Hepatic stellate cell (primary cell): ENCODE measurements around the gene ZBTB22.
"Not testable (repeated sequence)": the region's sequence is repeated elsewhere in the genome, so short reads cannot be mapped to it uniquely, and the experiment has no call there.

ENCODE experiments used
- DNase-seq: peaks from one replicate; pipeline ENCODE4 v3.0.0; 2011; ENCODE audit warnings: low spot score

The ZBTB22 gene

DNA sequence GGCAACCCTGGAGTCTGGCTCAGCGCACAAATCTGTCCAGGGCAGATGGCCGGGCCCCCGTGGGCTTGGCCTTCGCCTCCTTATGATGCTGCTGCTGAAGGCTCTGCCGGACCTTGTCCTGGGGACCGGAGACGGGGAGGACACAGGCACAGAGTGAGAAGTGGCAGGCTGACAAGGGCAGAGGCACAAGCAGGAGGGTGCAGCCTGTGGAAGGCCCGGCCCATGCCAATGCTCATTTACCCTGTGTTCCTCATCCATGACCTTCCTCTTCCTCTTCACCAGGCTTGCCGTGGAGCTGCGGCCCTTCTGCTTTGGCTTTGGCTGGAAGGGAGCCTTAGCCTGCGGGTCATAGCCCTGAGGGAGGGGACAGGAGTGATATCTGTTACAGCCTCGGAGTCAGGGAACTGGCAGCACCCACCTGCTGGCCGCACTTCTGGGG is 38.3 kb downstream of the ZBTB22 start:
- DNase-seq: no peak

DNA sequence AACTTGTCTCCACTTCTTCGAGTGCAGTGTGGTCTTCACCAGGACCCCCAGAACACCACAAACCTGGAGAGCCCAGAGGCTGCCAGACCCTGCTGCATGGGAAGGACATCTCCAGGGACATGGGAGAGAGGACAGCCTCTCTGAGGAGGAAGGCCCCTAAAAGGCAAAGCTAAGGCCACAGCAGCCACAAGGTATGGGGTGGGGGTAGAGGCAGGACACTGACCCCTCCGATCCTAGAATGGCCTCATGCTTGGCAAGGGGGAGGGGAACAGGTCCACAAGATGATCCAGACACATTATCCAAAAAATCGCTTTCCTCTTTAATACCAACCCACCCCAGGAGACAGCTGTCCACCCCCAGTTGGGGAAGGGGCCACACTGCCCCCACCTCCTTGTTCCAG is 38.7 kb downstream of the ZBTB22 start:
- DNase-seq: no peak

DNA sequence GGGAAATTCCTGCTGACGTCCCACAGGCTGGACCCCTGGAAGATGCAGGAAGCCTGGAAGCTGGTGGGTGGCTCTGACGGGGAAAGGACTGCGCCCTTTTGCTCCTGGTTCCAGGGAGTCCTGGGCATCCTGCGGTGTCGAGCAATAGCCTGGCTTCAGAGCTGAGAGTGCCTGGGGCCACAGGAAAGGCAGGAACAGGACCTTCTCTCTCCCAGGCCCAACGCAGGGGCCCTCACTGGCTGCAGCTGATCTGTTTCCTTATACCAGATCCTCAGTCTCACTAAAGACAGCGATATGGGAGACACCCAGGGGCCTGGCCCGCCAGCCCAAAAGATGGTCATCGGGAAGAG is 39.2 kb downstream of the ZBTB22 start:
- no peak for DNase-seq

DNA sequence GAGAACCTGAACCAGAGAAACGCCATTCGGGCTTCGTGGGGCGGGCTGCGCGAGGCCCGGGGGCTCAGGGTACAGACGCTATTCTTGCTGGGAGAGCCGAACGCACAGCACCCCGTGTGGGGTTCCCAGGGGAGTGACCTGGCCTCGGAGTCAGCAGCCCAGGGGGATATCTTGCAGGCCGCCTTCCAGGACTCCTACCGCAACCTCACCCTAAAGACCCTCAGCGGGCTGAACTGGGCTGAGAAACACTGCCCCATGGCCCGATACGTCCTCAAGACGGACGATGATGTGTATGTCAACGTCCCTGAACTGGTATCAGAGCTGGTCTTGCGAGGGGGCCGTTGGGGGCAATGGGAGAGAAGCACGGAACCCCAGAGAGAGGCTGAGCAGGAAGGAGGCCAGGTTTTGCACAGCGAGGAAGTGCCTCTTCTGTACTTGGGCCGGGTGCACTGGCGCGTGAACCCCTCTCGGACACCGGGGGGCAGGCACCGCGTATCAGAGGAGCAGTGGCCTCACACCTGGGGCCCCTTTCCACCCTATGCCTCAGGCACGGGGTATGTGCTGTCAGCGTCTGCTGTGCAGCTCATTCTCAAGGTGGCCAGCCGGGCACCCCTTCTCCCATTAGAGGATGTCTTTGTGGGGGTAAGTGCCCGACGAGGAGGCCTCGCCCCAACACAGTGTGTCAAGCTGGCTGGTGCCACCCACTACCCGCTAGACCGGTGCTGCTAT is 39.7 kb downstream of the ZBTB22 start:
- DNase-seq: no peak

DNA sequence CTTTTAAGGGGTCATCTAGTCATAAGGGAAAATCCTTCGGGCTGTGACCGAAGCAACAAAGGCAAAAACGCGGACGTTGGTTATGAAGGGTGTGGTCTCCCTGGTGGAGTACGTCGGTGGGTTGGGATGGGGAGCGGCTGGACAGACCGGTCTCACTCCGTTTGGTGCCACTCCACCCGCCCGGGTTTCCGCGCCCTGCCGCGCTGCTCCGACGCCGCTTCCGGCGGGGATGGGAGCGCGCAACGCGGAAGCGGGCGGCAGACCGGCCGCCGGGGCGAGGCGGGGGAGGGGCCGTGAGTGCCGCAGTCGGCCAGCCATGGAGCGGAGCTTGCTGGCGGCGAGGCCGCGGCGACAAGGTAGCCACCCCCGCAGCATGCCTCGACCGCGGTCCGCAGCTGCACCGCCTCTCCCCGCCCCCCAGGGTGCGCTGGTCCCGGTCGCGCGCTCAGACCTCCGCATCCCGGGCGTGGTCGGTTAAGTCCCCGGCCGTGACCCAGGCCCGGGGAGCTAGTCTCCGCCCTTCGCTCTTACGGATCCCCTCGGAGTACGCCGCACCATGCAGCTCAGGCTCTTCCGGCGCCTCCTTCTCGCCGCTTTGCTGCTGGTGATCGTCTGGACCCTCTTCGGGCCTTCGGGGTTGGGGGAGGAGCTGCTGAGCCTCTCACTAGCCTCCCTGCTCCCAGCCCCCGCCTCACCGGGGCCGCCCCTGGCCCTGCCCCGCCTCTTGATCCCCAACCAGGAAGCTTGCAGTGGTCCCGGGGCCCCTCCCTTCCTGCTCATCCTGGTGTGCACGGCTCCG is 40.5 kb downstream of the ZBTB22 start, which contains the start of gene B3GALT4:
B3GALT4 (plus strand) TSS at position 260 of the 799 bp plus-strand sequence; CDS start at position 557, 297 bp downstream.
- DNase-seq: peak; percentile 70

DNA sequence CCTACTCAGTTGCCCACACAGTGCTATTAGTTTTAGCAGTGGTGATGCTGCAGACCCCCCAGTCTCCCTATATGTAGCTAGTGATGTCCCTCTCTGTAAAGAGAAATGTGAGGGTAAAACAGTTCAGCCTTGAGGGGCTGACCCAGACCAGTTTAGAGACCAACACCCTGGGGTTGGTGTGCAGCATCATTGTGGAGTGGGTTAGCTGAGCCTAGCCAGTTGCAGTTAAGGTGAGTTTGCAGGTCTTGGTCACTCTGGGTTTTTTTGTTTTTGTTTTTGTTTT is 41.0 kb downstream of the ZBTB22 start:
- DNase-seq: no peak

DNA sequence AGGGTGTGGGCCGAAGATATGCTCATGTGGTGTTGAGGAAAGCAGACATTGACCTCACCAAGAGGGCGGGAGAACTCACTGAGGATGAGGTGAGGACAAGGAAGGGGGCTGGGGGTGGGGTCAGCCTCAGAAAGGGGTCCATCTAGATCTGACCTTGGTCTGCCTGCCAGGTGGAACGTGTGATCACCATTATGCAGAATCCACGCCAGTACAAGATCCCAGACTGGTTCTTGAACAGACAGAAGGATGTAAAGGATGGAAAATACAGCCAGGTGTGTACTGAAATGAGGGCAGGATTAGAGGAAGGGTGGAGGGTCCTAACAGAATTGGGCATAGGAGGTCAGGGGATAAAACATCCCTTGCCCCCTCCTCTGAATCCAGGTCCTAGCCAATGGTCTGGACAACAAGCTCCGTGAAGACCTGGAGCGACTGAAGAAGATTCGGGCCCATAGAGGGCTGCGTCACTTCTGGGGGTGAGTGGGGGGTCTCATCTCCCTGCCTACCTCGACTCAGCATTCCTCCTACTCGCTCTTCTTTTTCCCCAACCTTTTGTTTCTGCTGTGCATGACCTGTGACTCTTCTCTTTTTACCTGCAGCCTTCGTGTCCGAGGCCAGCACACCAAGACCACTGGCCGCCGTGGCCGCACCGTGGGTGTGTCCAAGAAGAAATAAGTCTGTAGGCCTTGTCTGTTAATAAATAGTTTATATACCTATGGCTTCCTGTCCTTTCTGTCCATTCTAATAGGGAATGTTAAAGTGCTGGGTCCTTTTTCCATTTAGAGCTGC is 41.6 kb downstream of the ZBTB22 start:
- not testable (repeated sequence) for DNase-seq

DNA sequence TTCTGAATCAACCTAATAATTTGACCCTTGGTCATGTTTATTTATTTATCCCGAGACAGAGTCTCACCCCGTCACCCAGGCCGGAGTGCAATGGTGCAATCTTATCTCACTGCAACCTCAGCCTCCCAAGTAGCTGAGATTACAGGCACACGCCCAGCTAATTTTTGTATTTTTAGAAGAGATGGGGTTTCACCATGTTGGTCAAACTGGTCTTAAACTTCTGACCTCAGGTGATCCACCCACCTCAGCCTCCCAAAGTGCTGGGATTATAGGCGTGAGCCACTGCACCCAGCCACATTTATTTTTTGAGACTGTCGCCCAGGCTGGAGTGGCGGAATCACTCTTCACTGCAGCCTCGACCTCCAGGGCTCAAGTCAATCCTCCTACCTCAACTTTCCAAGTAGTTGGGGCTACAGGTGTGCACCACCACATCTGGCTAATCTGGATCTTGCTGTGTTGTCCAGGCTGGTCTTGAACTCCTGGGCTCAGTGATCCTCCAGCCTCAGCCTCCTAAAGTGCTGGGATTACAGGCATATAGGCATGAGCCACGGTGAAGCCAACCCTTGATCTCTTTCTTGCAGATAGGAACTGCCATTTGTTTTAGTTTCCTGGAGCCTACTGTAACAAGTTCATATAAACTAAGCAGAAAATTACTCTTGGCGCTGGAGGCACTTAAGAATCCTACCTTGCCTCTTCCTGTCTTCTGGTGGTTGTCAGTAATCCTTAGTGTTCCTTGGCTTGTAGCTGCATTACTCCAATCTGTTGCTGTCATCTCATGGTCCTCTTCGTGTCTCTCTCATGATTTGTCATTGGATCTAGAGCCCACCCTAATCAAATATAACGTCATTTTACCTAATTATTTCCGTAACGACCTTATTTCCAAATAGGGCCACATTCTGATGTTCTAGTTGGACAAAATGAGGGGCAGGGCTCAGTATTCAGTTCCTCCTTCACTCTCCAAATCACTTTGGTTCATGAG is 43.3 kb downstream of the ZBTB22 start:
- no peak for DNase-seq

DNA sequence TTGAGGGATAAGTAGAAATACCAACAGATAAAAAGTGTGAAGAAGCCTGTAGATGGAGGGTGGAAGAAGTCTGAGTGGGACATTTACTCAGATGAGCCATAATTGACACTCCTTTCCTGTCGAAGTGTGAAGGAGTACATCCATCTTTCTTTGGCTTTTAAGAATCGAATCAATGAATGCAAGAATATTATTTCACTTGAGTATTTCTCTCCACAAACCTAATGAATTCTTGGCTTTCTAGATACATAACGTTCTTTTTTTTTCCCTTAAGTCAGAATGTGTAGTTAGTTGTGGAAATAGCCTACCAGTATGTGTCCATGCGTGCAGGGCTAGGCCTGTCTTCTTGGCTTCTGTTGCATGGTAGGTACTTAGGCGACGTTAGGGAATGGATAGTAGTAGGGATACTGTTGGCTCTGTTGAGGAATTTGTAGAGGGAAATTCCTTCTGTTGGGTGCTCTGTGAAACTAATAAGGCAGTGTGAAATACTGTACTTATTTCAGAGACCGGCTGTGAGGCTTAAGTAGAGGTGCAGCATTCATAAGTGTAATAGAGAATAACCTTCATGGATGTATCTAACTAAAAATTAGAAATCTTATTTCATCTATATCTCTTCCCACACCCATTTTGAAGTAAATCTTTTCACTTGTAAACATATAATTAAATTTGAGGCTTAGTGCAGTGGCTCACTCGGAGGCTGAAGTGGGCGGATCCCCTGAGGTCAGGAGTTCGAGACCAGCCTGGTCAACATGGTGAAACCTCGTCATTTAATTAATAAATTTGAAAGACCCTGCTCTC is 44.2 kb downstream of the ZBTB22 start:
- DNase-seq: no peak

DNA sequence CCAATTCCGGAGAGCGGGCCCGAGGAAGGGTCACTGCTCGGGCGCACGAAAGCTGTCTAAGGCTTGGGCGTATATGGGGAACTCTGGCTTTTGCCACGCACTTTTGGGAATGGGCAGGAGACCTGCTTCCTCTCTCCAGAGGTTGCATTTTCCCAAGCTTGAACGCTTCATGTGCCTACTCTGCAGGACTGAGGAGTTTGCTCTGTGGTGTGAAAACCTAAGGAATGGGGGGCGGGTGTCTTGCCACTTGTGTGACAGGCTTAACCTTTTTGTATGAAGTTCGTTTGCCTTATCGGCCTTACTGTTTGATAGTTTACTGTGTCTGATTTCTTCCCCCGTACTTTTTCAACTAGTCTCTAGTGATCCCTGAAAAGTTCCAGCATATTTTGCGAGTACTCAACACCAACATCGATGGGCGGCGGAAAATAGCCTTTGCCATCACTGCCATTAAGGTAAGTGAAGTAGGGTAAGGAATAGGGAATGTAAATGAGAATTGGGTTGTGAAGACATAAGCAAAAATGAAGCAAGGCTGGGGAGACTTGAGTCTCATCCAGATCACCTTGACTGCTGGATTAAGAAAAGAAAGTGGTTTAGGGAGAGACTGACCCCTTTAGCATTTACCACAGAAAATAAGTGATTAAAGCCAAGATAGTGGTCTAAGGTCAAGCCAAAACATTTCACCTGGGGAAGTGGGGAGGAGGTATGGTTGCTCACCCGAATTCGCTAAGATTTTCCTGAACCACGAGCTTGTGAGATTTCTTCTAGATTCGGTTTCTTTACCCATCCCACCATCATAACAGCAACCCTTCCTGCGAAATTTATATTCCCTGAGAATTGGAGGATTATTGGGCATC is 45.0 kb downstream of the ZBTB22 start:
- DNase-seq: no peak

DNA sequence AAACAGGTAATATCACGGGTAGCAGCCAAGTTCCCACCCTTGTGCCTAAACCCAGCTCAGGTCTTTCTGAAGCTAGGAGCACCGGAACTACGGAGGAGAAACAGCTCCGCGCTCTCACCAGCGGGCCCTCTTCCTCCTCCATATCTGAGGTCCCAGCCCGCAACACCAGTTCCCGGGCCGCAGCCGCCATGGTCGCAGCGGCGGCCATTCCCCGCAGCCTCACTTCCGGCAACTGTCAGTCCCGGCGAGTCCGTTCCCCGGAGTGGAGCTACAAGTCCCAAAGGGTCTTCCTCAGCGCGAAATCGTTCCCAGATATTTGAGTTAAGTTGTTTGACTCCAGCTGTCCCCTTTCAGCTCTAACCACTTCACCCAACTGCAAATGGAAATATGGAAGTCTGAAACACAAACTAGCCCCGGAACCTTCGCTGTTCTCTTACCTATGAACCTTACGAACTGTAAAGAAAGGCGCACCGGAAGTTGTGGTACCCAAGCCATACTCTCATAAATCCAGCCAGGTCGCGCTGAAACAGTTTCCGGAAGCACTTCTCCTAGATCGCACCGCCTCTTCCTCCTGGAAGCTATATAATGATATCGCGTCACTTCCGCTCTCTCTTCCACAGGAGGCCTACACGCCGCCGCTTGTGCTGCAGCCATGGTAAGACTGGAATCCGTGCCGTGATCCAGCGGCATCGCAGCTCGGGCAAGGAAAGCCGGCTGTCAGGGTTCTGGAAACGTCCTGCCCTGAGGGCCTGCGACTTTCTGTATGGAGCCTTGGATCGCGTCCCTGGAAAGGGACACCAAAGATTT is 45.9 kb downstream of the ZBTB22 start, which contains the start of the genes RPS18 and VPS52:
RPS18 (plus strand) TSS at position 608 of the 807 bp plus-strand sequence; CDS start at position 653, 45 bp downstream.
VPS52 (minus strand) TSS at position 409 of the 807 bp plus-strand sequence; CDS start at position 208, 201 bp downstream.
- DNase-seq: peak; percentile 89

DNA sequence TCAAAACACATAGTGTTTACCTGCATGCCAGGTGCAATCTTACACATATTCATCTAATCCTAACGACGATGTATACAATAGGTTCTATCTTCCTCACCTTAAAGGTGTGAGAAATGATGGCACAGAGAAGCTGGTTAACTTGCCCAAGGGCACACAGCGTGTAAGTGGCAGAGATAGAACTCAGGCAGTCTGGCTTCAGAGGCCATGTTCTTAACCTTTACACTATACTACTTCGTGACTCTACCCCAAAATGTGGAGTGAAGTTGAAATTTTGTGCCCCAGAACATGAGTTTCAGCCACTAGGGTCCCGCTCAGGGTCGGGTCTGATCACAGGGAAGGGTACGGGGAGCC is 46.5 kb downstream of the ZBTB22 start:
- no peak for DNase-seq
